ENCODE results near the gene PTPRM.

DNA sequence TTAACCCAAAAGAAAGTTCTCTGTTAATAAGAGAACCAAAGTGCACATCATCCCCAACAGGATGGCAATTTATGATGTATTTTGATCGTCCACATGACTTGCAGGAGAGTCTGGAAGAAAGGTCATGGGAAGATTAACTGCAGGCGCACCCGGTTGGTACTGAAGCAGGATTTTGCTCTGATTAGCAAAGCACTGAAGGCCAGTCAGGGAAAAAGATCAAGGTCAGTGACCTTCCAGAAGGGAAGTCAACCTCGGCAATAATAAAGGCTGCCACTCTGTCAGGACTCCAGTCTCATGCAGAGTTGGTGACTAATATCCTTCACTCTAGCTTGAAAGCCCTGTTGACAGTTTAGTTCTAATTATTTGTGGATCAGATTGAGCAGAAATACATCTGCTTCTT, 609.4 kb downstream of the PTPRM start:
- TF ChIP-seq RAD21 (IDR thresholded peaks at IDR 0.05 in 1 of 2, conservative IDR thresholded peaks at IDR 0.05 in 1 of 2; ENCODE audit: low read depth in 2 of 2, low read length in 2 of 2) = no peak
- no peak for TF ChIP-seq SRF (IDR thresholded peaks at IDR 0.05; ENCODE audit: low read depth, low read length)
- TF ChIP-seq, protein P1, sequence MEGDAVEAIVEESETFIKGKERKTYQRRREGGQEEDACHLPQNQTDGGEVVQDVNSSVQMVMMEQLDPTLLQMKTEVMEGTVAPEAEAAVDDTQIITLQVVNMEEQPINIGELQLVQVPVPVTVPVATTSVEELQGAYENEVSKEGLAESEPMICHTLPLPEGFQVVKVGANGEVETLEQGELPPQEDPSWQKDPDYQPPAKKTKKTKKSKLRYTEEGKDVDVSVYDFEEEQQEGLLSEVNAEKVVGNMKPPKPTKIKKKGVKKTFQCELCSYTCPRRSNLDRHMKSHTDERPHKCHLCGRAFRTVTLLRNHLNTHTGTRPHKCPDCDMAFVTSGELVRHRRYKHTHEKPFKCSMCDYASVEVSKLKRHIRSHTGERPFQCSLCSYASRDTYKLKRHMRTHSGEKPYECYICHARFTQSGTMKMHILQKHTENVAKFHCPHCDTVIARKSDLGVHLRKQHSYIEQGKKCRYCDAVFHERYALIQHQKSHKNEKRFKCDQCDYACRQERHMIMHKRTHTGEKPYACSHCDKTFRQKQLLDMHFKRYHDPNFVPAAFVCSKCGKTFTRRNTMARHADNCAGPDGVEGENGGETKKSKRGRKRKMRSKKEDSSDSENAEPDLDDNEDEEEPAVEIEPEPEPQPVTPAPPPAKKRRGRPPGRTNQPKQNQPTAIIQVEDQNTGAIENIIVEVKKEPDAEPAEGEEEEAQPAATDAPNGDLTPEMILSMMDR (IDR thresholded peaks at IDR 0.05; ENCODE audit: control extremely low read depth in 1 of 3, insufficient read depth in 1 of 3, low read depth in 1 of 3, low read length in 3 of 3) = no peak
- TF ChIP-seq POLR2A (IDR thresholded peaks at IDR 0.05; ENCODE audit: control extremely low read depth in 1 of 2, low read depth in 2 of 2, low read length in 2 of 2) = no peak
- TF ChIP-seq EZH2 (IDR thresholded peaks at IDR 0.05; ENCODE audit: low read depth, low read length, severe bottlenecking) = no peak
- no peak for TF ChIP-seq TAF1 (IDR thresholded peaks at IDR 0.05; ENCODE audit: low read depth, low read length)
- TF ChIP-seq, protein P2, sequence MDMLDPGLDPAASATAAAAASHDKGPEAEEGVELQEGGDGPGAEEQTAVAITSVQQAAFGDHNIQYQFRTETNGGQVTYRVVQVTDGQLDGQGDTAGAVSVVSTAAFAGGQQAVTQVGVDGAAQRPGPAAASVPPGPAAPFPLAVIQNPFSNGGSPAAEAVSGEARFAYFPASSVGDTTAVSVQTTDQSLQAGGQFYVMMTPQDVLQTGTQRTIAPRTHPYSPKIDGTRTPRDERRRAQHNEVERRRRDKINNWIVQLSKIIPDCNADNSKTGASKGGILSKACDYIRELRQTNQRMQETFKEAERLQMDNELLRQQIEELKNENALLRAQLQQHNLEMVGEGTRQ (IDR thresholded peaks at IDR 0.05; ENCODE audit: low read length) = no peak
- no peak for TF ChIP-seq POLR2AphosphoS5 (IDR thresholded peaks at IDR 0.05; ENCODE audit: low read depth, low read length)
- TF ChIP-seq EGR1 (IDR thresholded peaks at IDR 0.05; ENCODE audit: borderline replicate concordance, low read depth, low read length) = no peak
- TF ChIP-seq, protein P3, sequence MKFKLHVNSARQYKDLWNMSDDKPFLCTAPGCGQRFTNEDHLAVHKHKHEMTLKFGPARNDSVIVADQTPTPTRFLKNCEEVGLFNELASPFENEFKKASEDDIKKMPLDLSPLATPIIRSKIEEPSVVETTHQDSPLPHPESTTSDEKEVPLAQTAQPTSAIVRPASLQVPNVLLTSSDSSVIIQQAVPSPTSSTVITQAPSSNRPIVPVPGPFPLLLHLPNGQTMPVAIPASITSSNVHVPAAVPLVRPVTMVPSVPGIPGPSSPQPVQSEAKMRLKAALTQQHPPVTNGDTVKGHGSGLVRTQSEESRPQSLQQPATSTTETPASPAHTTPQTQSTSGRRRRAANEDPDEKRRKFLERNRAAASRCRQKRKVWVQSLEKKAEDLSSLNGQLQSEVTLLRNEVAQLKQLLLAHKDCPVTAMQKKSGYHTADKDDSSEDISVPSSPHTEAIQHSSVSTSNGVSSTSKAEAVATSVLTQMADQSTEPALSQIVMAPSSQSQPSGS (IDR thresholded peaks at IDR 0.05; ENCODE audit: low read length) = no peak
- TF ChIP-seq SUZ12 (IDR thresholded peaks at IDR 0.05; ENCODE audit: low read length) = no peak
- TF ChIP-seq CEBPB (IDR thresholded peaks at IDR 0.05; ENCODE audit: low read depth, low read length) = no peak
- no peak for TF ChIP-seq GTF2F1 (IDR thresholded peaks at IDR 0.05; ENCODE audit: borderline replicate concordance, low read depth, low read length)
- no peak for TF ChIP-seq EP300 (IDR thresholded peaks at IDR 0.05; ENCODE audit: borderline replicate concordance in 1 of 2, low read depth in 2 of 2, low read length in 2 of 2)
